NCI-H1417 (cell line): ENCODE results near the gene CCDC15.
"Not testable (repeated sequence)": the region's sequence is repeated elsewhere in the genome, so short reads cannot be mapped to it uniquely, and the experiment has no call there.

Experiments used
- DNase-seq, 3 experiments: peaks; one replicate each; lab custom pipeline; 2025; lab: John Stamatoyannopoulos, UW

CCDC15 gene

DNA sequence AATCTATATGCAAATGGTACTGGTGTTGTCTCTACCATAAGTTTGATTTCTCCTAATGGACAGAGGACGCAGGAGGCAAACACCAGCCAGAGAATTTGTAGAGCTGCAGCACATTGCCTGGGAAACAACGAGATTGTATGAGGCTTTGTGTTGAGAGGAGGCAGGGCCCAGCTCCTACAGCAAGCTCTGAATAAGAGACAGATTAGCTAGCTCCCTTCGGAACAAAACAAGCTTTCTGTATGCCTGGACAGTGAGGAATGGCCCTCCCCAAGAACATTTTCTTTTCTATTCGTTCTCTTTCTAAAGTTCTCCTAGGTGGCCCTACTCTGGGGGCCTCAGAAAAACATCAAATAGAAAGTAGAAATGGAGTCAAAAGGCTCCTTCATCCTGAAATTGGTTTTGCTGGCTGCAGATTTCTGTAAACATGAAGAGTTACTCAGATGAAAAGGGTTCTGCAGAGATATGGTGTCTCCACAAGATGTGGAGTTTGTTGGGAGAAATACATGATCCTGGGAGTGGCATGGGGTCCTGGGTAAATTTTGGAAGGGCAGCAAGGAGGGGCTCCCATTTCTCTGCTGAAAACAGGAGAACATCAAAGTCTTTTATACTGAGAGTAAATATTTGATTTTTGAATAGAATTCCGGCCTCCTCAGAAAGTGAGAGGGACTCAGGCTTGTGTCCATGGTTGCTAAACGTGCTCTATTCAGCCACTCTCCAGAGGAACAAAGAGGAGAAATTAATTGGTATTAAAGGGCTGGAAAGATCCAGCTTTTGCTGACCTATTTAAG, 11.3 kb upstream of the CCDC15 start:
- peak in 1 of 3 experiments; percentile 30 for DNase-seq

DNA sequence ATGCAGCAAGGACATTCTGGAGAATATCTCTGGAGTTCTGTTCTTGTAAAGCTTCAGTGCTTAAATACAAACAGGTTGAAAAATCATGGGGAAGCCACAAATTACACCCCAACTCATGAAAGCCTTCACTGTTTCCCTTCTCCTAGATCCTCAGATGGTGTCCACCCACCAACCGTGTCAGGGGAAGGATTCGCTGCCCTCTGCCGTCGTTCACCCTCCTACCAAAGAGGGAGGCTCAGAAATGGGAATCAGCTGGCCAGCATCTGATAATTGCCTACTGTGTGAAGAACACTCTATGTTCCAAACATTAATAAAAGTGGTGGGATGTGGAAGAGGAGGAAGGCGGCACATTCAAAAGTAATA, 10.8 kb upstream of the CCDC15 start:
- no peak for DNase-seq

DNA sequence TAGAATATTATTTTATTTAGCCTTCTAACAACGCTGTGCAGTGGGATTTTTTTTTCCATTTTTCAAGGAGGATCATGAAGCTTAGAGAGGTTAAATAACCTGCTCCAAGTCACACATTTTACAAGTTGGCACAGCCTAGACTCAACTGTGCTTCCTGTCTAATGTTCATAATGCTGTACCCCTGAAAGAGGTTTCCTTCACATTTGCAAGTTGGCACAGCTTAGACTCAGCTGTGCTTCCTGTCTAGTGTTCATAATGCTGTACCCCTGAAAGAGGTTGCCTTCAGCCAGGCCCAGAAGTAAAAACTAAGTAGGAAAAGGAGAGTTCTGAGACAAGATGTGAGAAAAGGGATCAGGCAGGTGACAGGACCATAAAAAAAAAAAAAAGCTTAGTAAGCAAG, 10.3 kb upstream of the CCDC15 start:
- no peak for DNase-seq

DNA sequence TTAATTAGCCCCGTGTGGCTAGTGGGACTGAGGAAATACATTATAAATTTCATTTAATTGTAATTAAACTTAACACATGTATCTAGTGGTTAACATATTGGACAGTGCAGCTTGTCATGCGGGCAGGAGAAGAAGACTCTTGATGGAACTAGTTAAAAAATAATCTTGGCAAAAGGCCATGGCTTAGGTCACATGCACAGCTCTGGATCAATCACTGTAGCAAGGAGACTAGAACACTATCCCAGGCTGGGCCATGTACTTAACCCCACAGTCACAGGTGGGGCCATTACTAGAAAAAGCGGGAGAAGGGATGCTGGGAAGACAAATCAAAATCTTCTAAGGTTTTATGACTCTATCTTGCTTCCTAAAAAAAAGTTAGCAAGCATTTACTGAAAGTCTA, 9.4 kb upstream of the CCDC15 start:
- no peak for DNase-seq

DNA sequence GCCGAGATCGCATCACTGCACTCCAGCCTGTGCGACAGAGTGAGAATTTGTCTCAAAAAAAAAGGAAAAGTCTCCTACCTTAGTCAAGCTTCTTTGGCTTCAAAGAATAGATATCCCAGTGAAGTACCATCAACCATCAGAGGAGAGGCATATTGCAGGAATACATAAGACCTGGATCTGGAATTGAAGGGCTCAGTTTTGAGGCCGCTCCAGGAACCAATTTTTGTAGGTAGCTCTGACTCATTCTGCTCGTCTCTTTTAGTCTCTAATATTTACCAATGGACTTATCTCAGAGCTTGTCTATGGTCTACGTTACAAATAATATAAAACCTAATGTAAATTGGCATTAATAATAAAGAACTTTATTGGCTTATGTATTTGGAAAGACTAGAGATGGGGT, 8.2 kb upstream of the CCDC15 start:
- no peak for DNase-seq

DNA sequence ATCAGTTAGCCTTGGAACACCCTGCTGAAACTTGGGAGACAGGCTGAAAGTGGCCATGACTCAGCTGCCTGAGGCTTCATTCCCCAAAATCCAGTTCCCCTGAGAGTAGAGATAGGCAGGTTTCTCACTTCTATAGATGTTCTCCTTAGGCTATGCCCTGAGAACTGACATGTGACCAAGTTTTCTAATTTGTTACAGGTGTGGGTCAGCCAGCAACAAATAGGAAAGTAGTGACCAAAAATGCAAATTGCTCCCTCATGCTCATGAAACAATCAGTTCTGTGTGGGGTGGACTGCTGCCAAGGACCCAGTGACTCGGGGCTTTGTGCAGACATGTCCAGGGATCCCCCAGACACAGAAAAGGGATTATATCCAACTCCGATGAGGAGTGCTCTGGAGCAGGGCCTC, 7.3 kb upstream of the CCDC15 start:
- no peak for DNase-seq

DNA sequence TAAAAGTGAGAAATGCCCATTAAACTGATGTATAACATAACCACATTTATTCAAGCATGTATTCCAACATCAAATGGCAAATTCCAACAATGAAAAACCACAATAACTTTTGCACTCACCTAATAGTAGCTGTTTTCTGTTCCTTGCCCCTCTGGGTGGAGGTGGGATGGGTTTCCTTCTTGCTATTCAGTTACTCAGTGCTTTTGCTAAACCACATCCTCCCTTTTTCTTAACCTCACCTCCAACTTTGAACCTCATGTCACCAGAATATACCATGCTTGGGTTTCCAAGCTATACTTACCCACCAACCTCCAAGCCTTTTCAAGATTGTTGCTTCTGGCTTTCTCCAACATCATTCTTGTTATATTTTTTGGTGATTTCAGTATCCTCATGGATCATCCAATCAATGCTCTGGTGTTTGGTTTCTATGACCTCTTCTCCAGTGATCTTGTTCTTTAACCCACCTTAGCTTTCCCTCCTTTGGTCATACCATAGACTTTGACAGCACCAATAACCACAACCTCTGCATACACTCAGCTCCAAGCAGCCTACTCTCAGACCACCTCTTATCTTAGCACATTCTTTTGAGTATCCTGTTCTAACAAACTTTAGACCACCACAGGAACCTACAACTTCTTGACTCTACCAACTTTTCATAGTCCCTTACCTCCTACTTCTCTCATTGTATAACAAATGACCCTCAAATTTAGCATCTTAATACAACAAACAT, 3.2 kb upstream of the CCDC15 start:
- no peak for DNase-seq

DNA sequence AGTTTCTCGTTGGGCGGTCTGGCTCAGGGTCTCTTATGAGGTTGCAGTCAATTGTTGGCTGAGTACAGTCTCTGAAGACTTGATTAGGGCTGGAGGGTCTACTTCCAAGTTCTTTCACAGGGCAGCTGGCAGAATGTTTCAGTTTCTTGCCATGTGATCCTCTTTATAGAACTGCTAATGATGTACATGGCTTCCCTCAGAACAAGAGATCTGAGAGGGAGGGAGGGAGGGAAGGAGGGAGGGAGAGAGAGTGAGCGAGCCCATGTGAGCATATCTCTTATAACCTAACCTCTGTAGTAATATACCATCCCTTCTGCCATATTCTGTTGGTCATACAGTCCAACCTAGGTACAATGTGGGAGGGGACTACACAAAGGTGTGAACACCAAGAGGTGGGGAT, 2.7 kb upstream of the CCDC15 start:
- no peak for DNase-seq

DNA sequence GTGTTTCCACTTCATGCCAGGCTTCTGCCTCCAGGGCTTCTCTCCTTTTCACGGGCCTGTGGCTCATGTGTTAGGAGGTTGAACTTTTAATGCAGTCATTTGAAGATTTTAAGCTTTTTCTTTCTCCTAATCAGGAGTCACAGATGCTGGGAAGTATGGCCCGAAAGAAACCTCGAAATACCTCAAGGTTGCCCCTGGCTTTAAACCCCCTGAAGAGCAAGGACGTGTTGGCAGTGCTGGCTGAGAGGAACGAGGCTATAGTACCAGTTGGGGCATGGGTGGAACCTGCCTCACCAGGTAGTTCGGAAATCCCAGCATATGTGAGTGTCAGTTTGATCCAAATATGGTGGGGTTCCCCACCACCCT, 571 bp downstream of the CCDC15 start:
- DNase-seq: peak in 2 of 3 experiments; percentile 54 to 59

DNA sequence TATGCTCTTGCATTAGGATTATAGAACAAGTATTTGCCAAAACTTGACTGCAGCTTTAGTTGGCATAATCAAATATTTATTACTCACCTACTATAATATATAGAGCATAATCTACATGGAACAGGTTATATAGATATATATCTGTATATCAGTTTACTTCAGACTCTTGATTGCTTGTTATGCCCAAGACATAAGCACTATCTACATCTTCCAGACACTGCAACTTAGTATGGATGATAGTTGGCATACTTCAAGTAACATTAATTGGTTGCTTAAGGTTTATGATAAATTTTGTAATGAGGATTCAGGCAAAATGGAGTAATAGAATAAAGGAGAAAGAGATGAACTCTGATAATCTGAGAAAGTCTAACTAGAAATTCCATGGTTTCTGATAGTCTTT, 1.0 kb downstream of the CCDC15 start:
- no peak for DNase-seq

DNA sequence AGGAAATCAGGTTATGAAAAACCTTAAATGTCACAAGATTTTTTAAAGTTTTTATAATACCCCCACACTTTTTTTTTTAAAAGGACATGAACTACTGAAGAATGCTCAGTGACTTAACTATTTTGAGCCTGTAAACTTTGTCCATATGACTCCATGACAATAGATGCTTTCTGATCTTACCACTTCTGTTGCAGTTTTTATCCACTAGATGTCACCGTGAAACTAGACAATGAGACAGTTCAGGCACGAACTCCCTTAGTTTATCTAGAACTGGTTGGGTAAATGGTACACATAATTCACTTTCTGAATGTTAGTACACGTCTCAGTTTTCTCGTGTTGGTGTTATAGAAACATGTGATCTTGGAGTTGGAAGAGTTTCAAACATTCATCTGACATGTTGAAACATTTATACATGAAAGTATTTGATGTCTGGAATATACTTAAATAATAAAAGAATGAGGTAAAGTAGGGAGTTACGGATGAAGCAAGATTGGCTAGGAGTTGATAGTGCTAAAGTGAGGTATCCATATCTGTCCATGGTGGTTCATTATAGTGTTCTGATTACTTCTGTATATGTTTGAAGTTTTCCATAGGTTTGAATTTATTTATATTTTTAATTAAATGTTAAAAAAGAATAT, 8.1 kb downstream of the CCDC15 start:
- peak; percentile 26 to 88 (median 54) for DNase-seq

DNA sequence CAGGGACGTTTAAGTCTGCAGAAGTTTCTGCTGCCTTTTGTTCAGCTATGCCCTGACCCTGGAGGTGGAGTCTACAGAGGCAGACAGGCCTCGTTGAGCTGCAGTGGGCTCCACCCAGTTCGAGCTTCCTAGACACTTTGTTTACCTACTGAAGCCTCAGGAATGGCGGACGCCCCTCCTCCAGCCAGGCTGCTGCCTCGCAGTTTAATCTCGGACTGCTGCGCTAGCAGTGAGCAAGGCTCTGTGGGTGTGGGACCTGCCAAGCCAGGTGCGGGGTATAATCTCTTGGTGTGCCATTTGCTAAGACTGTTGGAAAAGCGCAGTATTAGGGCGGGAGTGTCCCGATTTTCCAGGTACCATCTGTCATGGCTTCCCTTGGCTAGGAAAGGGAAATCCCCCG, 14.2 kb downstream of the CCDC15 start:
- not testable (repeated sequence) for DNase-seq

DNA sequence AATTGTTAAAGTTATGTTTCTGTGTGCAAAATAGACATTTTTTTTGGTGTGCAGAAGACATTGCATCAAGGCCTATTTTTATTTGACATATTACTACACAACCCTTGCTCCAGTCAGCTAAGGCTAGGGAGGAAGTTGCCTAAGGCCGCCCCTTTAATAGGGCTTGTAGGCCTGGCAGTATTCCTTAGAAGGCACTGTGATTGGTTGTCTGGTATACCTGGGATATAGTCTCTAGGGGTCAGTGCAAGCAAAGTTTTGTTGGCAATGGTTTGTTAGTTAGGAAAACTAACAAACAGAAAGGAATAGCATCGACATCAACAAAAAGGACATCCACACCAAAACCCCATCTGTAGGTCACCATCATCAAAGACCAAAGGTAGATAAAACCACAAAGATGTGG, 16.9 kb downstream of the CCDC15 start:
- DNase-seq: no peak

DNA sequence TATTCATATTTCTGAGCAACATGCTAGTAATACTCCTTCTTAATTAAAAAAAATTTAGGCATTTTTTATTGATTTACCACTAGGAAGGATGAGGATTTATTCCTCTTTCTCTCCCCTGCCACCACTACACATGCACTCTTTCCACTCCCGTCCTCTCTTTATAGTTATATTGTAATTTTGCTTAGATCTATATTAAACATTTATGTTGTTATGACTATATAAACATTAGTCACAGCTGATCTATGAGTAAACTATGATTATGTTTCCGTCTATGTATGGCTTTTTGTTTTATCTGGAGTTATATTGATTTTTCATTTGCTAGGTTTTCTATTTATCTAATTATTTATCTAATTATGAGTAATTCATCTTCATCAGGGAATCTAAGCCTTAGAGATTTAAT, 17.8 kb downstream of the CCDC15 start:
- no peak for DNase-seq

DNA sequence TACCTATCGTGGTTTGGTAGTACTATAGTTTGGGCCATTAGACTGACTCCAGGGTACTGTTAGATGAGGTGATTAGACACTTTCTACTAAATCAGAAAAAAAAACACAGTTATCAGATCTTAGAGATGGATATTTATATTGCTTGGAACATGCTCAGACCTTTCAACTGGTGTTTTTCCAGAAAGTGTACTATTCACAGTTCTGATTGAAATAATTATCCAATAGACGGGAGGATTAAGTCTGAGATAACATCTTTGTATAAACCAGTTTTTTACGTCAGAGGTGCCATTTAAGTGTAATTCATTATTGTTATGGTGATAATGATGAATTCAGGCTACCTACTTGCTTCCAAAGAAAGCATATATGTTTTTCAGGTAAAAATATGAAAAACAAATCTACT, 22.5 kb downstream of the CCDC15 start:
- DNase-seq: no peak

DNA sequence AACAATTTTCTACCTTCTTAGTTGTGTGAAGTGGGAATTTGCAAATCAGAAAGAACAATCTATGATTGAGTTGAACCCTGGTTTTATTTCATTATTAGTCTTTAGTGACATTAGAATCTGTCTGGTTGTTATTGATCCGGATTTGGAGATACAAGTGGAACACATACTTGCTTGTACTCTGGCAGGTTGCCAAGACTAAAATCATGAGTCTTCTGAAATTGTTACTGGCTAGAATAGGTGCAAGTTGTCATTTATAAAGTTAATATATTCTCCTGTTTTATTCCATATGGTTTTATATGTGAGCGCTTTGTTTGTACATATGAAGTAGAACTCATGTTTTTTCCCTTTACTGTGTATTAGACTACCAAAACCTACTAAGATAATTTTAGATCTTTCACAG, 23.0 kb downstream of the CCDC15 start:
- peak in 1 of 3 experiments; percentile 11 for DNase-seq

DNA sequence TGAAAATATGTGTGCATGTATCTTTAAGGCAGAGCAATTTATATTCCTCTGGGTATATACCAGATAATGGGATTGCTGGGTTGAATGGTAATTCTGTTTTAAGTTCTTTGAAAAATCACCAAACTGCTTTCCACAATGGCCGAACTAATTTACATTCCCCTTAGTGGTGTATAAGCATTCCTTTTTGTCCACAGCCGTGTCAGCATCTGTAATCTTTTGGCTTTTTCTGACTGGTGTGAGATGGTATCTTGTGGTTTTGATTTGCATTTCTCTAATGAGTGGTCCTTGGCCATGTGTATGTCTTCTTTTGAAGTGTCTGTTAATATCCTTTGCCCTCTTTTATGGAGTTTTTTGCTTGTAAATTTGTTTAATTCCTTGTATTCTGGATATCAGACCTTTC, 24.3 kb downstream of the CCDC15 start:
- no peak for DNase-seq

DNA sequence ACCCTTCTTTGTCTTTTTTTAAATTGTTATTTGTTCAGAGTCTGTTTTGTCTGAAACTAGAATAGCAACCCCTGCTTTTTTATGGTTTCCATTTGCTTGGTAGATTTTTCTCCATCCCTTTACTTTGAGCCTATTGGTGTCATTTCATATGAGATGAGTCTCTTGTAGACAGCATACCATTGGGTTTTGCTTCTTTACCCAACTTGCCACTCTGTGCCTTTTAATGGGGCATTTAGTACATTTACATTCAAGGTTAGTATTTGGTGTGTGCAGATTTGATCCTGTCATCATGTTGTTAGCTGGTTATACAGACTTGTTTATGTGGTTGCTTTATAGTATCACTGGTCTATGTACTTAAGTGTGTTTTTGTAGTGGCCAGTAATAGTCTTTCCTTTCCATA, 28.0 kb downstream of the CCDC15 start:
- DNase-seq: no peak

DNA sequence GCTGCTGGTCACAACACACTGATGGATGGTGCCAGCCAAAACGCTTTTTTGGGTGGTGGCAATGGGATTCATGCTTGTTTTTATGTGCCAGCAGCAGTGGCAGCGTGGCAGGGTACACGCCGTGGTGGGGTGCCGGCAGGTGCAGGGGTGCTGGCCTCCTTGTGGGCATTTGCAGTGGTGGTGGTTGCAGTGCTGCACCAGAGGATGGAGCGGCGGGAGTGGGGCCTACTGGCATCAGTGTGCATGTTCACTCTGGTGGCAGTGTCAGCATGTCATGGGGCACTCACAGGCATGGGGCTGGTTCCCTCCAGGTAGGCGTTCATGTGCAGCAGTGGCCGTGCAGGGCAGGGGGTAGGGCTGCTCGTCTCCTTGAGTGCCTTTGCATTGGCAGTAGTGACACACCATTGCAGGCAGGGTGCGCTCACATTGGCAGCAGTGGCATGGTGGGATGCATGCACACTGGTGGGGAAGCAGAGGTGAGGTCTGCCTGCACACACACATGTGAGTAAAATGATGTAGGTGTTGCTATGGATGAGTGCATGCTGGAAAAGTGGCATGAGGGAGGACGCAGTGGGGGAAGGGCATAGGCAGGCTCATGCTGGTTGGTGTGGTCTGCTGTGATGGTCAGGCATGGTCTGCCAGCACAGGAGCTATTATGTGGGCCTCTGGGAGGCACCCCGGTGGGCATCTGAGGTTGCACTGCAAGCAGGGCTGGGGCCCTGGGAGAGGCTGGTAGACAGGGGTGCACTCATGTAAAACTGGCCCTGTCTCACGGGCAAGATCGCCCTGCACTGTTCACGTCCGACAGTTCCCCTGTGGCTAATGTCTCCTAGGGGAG, 29.9 kb downstream of the CCDC15 start:
- DNase-seq: no peak

DNA sequence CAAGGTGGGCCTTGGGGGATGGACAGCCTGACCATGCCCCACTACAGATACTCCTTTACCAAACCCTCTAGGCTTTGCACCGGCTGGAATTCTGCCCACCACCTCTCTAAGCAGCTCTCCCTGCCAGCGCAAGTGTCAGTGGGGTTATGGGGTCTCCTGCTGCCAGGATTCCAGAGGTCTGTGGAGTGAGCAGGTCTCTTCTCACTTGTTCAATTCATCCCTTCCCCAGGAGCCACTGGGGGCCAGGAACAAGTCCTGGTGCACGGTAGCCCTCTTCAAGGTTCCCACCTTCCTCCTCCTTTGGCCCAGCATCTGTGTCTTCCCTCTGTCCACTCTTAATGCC, 30.5 kb downstream of the CCDC15 start:
- no peak for DNase-seq

DNA sequence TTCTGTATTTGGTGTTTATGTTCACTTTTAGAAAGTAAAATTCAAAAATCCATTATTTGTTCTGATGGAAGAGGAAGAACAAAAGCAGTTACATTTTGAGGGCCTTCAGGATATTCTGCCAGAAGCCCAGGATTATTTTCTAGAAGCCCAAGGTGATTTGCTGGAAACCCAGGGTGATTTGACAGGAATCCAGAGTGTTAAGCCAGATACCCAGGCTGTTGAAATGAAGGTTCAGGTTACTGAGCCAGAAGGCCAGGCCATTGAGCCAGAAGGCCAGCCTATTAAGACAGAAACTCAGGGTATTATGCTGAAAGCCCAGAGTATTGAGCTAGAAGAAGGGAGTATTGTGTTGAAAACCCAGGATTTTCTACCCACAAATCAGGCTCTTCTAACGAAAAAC, 33.1 kb downstream of the CCDC15 start:
- DNase-seq: no peak

DNA sequence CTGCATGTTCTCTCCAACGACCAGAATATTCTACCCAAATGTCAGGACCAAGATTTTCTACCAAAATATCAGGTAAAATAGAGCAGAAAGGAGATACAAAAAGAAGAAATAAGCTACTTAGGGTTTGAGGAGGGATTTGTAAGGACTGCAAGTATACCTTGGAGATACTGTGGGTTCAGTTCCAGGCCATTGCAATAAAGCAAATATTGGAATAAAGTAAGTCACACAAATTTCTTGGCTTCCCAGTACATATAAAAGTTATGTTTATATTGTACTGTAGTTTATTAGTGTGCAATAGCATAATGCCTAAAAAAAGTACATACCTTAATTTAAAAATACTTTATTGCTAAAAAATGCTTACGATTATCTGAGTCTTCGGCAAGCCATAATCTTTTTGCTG, 34.1 kb downstream of the CCDC15 start:
- no peak for DNase-seq
